GM23248 (cell line): Measurements from ENCODE around the gene IL36RN. TPM values are rescaled to one million over a fixed set of nuclear protein-coding genes. Genes with fewer than 3 reads are reported as not detected.

Source experiments
- DNase-seq: peaks from one replicate; pipeline ENCODE4 v3.0.0-alpha.2; 2015
- H2AFZ ChIP-seq: fragments of 200-600 bp; sonication (generic); 2 replicates; pipeline ENCODE4 v1.6.1; 2016; ENCODE audit warnings: antibody characterized with exemption
- H3F3A ChIP-seq: fragments of 200-600 bp; sonication (generic); 2 replicates; pipeline ENCODE4 v1.6.1; 2016; ENCODE audit warnings: mild to moderate bottlenecking, antibody characterized with exemption, mixed run types; ENCODE audit not compliant: insufficient read depth
- H3K27ac ChIP-seq: fragments of 200-600 bp; sonication (generic); 2 replicates; pipeline ENCODE4 v1.5.1; 2016; ENCODE audit warnings: mild to moderate bottlenecking
- H3K27me3 ChIP-seq: fragments of 200-600 bp; sonication (generic); replicated peaks from 2 replicates; pipeline ENCODE4 v1.6.1; 2016; ENCODE audit warnings: mild to moderate bottlenecking; ENCODE audit not compliant: insufficient read depth
- H3K36me3 ChIP-seq: fragments of 200-600 bp; sonication (generic); 2 replicates; pipeline ENCODE4 v1.6.1; 2016; ENCODE audit warnings: low read depth, mild to moderate bottlenecking
- H3K4me1 ChIP-seq: fragments of 200-600 bp; sonication (generic); 2 replicates; pipeline ENCODE4 v1.6.1; 2016; ENCODE audit warnings: mild to moderate bottlenecking; ENCODE audit not compliant: insufficient read depth
- H3K4me2 ChIP-seq: fragments of 200-600 bp; sonication (generic); one replicate; pipeline ENCODE4 v1.6.1; 2016; ENCODE audit warnings: mild to moderate bottlenecking; ENCODE audit not compliant: unreplicated experiment
- H3K4me3 ChIP-seq: fragments of 200-600 bp; sonication (generic); 2 replicates; pipeline ENCODE4 v1.5.1; 2016; ENCODE audit warnings: mild to moderate bottlenecking
- H3K79me2 ChIP-seq: fragments of 200-600 bp; sonication (generic); 2 replicates; pipeline ENCODE4 v1.6.1; 2016; ENCODE audit warnings: mild to moderate bottlenecking; ENCODE audit not compliant: insufficient read depth
- H3K9ac ChIP-seq: fragments of 200-600 bp; sonication (generic); 2 replicates; pipeline ENCODE4 v1.6.1; 2016; ENCODE audit warnings: mild to moderate bottlenecking
- H3K9me2 ChIP-seq: fragments of 200-600 bp; sonication (generic); 2 replicates; pipeline ENCODE4 v1.6.1; 2016; ENCODE audit warnings: mixed run types, mild to moderate bottlenecking, moderate library complexity; ENCODE audit not compliant: insufficient read depth
- H3K9me3 ChIP-seq: fragments of 200-600 bp; sonication (generic); one replicate; pipeline ENCODE4 v1.6.1; 2017; ENCODE audit warnings: low read depth
- H4K20me1 ChIP-seq: fragments of 200-600 bp; sonication (generic); 2 replicates; pipeline ENCODE4 v1.6.0; 2016; ENCODE audit not compliant: insufficient read depth
- EZH2 ChIP-seq: fragments of 200-600 bp; sonication (generic); IDR thresholded peaks from 2 replicates; pipeline ENCODE4 v1.6.1; 2018; ENCODE audit warnings: antibody characterized with exemption, mild to moderate bottlenecking; ENCODE audit not compliant: insufficient read depth, poor library complexity, severe bottlenecking
- EZH2phosphoT487 ChIP-seq: fragments of 200-600 bp; sonication (generic); IDR thresholded peaks from 2 replicates; pipeline ENCODE4 v1.6.1; 2018; ENCODE audit warnings: antibody characterized with exemption, moderate library complexity, mild to moderate bottlenecking, low read depth; ENCODE audit not compliant: insufficient read depth
- WGBS, 2 experiments: methylation state at CpG; one replicate each; pipeline ENCODE4 v1.1.6; 2015 to 2017; ENCODE audit warnings: low lambda C conversion rate in 2 of 2, low coverage in 1 of 2; ENCODE audit errors: missing lambda C conversion rate in 2 of 2; 5-methylcytosine and 5-hydroxymethylcytosine counted together
- in situ Hi-C: fragments of 300-500 bp; cut with MboI; formaldehyde crosslinking; loops from 2 replicates; pipeline ENCODE4 v1.15.0; 2020
- polyA plus RNA-seq: library from polyadenylated mRNA; unstranded; fragments of >200 nt; fragmentation: Nextera tagmentation; extraction: Ambion mirVana; gene quantifications from 2 replicates; pipeline ENCODE4 v1.2.1, GENCODE V29; 2016
- total RNA-seq: library from RNA; depleted of rRNA; stranded (reverse); fragments of >200 nt; shearing (Covaris generic); gene quantifications from 2 replicates; pipeline ENCODE4 v1.2.3, GENCODE V29; 2014

Gene IL36RN
- total and polyA plus RNA-seq, 2 experiments from 2014 or later: not detected

DNA sequence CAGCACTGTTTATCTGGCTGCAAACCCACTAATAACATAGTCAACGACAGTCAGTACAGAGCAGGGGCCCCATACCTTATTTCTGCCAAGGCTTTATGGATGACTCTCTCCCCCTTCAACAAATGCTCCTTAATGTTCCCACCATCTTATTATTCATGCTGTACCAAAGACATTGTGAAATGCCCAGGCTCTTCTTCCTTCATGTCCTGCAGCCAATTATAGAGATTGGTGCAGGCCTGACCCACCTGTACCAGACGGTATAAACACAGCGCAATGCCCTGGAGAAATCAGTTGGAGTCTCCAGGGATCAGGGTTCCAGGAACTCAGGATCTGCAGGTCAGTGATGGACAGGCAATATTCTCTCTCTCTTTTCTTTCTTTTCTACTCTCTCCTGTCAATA lies 8.7 kb downstream of the IL36RN start, which contains the start of gene IL1F10:
Gene IL1F10, plus strand, starts transcription at position 290 of the 400 bp plus-strand sequence. CDS start 4,769 bp downstream, outside the sequence.
- 49 to 62% methylated on average over 3 of the region's 3 CpGs for WGBS, 2 experiments

DNA sequence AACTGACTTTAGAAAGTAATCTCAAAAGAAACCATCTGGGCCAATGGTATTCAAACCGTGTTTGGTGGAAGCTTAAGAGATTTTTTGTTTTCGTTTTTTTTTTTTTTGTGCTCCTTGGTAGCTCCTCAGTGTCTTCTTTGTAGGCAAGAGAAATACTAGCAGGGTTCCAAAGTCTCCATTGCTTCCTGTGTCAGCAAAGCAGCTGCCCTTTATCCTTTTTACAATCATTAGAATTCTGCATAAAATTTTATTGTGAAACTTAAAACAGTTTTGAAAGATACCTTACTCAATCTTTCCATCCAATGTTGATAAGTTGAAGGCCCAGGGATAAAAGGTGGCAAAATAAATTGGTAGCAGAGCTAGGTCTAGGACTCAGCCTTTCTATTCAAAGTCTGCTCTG lies 9.3 kb downstream of the IL36RN start:
- no peak for DNase-seq
- no peaks in the 10 kb centered on the region for H4K20me1 ChIP-seq
- WGBS, 2 experiments: 26 to 27% methylated on average over 2 of the region's 2 CpGs
- H2AFZ ChIP-seq: no peak overlapping the region
- H3K4me1 ChIP-seq: peaks cover 19% of the 10 kb centered on the region
- TF ChIP-seq EZH2: no peak
- TF ChIP-seq EZH2phosphoT487: no peak
- H3K9me3 ChIP-seq: no peaks in the 10 kb centered on the region
- no peak overlapping the region for H3K9ac ChIP-seq
- no peaks in the 10 kb centered on the region for H3K36me3 ChIP-seq
- peaks cover 7% of the 10 kb centered on the region for H3K27me3 ChIP-seq
- no peak overlapping the region for H3K27ac ChIP-seq
- peaks cover 5% of the 10 kb centered on the region; the same call in 1 of the 2 replicates for H3F3A ChIP-seq
- H3K4me2 ChIP-seq: no peak overlapping the region
- H3K4me3 ChIP-seq: no peak overlapping the region
- H3K79me2 ChIP-seq: no peaks in the 10 kb centered on the region
- H3K9me2 ChIP-seq: no peaks in the 10 kb centered on the region
- in situ Hi-C loops: no loop called here

More for the DNA sequence above, 8.7 kb downstream of the IL36RN start, which contains the start of gene IL1F10:
- Histone ChIP-seq H4K20me1 (no peaks in the 10 kb centered on the region), H3K79me2 (no peaks in the 10 kb centered on the region), H3K27ac (no peak within 1 kb of the TSS), H3K4me2 (no peak within 1 kb of the TSS), H3K4me1 (peaks cover 19% of the 10 kb centered on the region), H3K9ac (no peak within 1 kb of the TSS), H3K27me3 (peaks cover 11% of the 10 kb centered on the region), H3K9me3 (no peaks in the 10 kb centered on the region), H3K4me3 (no peak within 1 kb of the TSS), H3F3A (peaks cover 5% of the 10 kb centered on the region; the same call in 1 of the 2 replicates), H3K9me2 (no peaks in the 10 kb centered on the region), H3K36me3 (no peaks in the 10 kb centered on the region), H2AFZ (no peak within 1 kb of the TSS)
- in situ Hi-C loops: no loop called here
- no peak for DNase-seq
- TF ChIP-seq EZH2: no peak
- TF ChIP-seq EZH2phosphoT487: no peak

DNA sequence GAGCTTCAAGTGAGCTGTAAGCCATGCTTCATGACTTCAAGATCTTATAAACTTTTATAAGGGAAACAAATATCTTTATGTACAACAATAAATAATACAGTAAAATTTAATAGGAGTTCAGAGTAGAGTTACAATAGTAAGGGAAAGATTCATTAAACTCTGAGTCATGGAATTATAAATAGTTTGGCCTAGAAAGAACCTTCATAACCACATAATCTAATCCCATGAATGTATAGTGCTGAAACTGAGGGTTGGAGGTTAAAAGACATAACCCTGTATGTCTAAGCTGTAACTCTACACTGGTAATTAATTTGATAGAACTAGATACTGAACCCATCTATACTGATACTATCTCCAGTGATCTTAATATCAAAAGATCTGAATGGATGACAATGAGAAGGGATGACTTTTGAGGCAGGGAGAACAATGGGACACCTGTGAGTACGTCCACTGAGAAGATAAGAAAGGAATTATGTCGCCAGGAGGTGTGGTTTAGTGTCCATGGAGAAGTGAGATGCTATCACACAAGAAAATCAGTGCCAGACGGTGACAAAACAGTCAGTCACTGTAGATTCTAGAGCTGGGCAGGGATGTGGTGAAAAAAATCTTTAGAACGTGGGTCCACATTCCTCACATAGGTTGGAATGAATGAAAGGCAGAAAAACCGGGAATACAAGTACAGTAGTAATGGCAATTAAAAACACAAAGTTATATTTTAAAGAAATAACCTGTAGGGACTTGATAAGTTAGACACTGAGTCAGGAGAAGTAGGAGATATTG lies 9.9 kb downstream of the IL36RN start:
- Histone ChIP-seq H3K27me3 (peaks cover 7% of the 10 kb centered on the region), H3K4me3 (no peak overlapping the region), H3K36me3 (no peaks in the 10 kb centered on the region), H3K27ac (no peak overlapping the region), H3K9me2 (no peaks in the 10 kb centered on the region), H4K20me1 (no peaks in the 10 kb centered on the region), H2AFZ (no peak overlapping the region), H3F3A (peaks cover 5% of the 10 kb centered on the region; the same call in 1 of the 2 replicates), H3K4me2 (peak overlapping the region; percentile 12), H3K79me2 (no peaks in the 10 kb centered on the region), H3K9ac (no peak overlapping the region), H3K4me1 (peaks cover 19% of the 10 kb centered on the region), H3K9me3 (no peaks in the 10 kb centered on the region)
- DNase-seq: peak; percentile 44
- TF ChIP-seq EZH2: no peak
- no peak for TF ChIP-seq EZH2phosphoT487
- in situ Hi-C loops: no loop called here
- 14 to 23% methylated on average over 5 of the region's 5 CpGs for WGBS, 2 experiments

DNA sequence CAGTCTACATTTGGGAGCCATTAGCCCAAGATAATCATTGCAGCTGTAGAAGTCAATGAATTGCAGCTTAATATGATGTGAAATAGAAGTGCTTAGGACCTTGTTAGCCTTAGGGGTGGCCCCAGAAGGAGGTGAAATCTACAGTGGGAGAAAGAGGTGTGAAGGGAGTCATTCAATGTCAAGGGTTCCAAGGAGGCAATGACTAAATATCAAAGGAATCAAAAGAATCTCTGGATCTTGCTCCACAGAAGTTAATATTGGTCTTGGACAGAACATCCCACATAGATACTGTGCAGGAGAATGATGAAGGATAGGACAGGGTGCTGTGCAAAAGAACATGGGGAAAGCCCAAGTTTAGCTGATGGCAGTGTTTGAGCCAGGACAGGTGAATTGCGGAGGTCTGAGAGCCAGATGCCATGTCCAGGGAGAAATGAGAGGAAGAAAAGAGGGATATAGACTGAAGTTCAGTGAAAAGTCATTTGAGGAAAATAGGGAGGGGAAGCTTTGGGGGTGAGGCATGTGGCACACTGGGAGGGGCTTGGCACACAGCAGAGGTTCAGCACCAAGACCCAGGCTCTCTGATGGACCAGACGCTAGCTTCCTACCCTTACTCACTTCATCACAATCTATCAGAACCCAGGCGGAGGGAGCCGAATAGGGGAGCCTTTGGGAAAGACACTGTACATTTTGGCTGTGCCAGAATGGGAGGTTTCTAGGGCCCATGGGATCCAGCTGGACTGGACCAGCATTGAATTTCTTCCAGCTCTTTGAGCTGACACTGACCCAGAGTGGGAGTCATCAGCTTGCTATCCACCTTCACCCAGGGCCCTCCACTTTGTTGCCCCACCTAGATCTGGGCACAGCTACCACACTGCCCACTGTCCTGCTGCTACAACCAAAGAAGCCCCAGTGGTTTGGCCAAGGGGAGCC lies 10.9 kb downstream of the IL36RN start:
- peaks cover 19% of the 10 kb centered on the region for H3K4me1 ChIP-seq
- H3F3A ChIP-seq: peaks cover 5% of the 10 kb centered on the region; the same call in 1 of the 2 replicates
- 64 to 67% methylated on average over 4 of the region's 4 CpGs for WGBS, 2 experiments
- peaks cover under 1% of the 10 kb centered on the region; the same call in 1 of the 2 replicates for H3K27me3 ChIP-seq
- no peaks in the 10 kb centered on the region for H3K9me2 ChIP-seq
- no peak overlapping the region for H2AFZ ChIP-seq
- TF ChIP-seq EZH2phosphoT487: no peak
- TF ChIP-seq EZH2: no peak
- in situ Hi-C loops: no loop called here
- peak overlapping the region; percentile 12 for H3K4me2 ChIP-seq
- no peaks in the 10 kb centered on the region for H3K79me2 ChIP-seq
- H3K36me3 ChIP-seq: no peaks in the 10 kb centered on the region
- H3K27ac ChIP-seq: no peak overlapping the region
- H3K4me3 ChIP-seq: no peak overlapping the region
- no peaks in the 10 kb centered on the region for H3K9me3 ChIP-seq
- H3K9ac ChIP-seq: no peak overlapping the region
- DNase-seq: peak; percentile 21
- no peaks in the 10 kb centered on the region for H4K20me1 ChIP-seq
